Keratinocyte (primary cell): ENCODE data around the gene NSG2. TPM values are rescaled to one million over a fixed set of nuclear protein-coding genes. Genes with fewer than 3 reads are reported as not detected.
"Not testable (repeated sequence)": the region's sequence is repeated elsewhere in the genome, so short reads cannot be mapped to it uniquely, and the experiment has no call there.

Source experiments
- DNase-seq: peaks from one replicate; pipeline ENCODE4 v3.0.0-alpha.2; 2011; ENCODE audit warnings: low read depth, missing footprints, low spot score
- FAIRE-seq: peaks from 2 replicates; lab custom pipeline; 2011; peaks lifted over from hg19 to GRCh38; lab: Jason Lieb, UNC
- H2AFZ ChIP-seq: 2 replicates; pipeline ENCODE4 v1.6.0; 2012; ENCODE audit warnings: low read length, control low read depth, inconsistent platforms; ENCODE audit not compliant: control insufficient read depth
- H3K27ac ChIP-seq: 2 replicates; pipeline ENCODE4 v1.5.1; 2011; ENCODE audit warnings: low read length; ENCODE audit not compliant: control insufficient read depth, insufficient read depth
- H3K27me3 ChIP-seq: 3 replicates; pipeline ENCODE4 v1.6.0; 2011; ENCODE audit warnings: low read length; ENCODE audit not compliant: control insufficient read depth, insufficient read depth; ENCODE audit errors: extremely low read depth
- H3K36me3 ChIP-seq, 2 experiments: 2 replicates in 1 of 2; 3 replicates in 1 of 2; pipeline ENCODE4 v1.5.1; 2011; ENCODE audit warnings: low read length in 2 of 2, mild to moderate bottlenecking in 1 of 2; ENCODE audit not compliant: control insufficient read depth in 2 of 2, insufficient read depth in 2 of 2; ENCODE audit errors: extremely low read depth in 1 of 2
- H3K4me1 ChIP-seq: 3 replicates; pipeline ENCODE4 v1.5.1; 2011; ENCODE audit warnings: low read length; ENCODE audit not compliant: control insufficient read depth, insufficient read depth; ENCODE audit errors: extremely low read depth
- H3K4me2 ChIP-seq: 3 replicates; pipeline ENCODE4 v1.6.0; 2011; ENCODE audit warnings: low read depth, low read length; ENCODE audit not compliant: control insufficient read depth, insufficient read depth; ENCODE audit errors: extremely low read depth
- H3K4me3 ChIP-seq, 3 experiments: fragments of 200-600 bp in 1 of 3; sonication (generic) in 1 of 3; 2 replicates in 2 of 3; 3 replicates in 1 of 3; pipeline ENCODE4 v1.5.1; 2011 to 2016; ENCODE audit warnings: low read length in 3 of 3, mild to moderate bottlenecking in 3 of 3, control low read depth in 2 of 3, inconsistent platforms in 1 of 3, low read depth in 1 of 3, mixed read lengths in 1 of 3, mixed run types in 1 of 3, moderate library complexity in 1 of 3; ENCODE audit not compliant: control insufficient read depth in 2 of 3, insufficient read depth in 2 of 3; ENCODE audit errors: extremely low read depth in 1 of 3
- H3K79me2 ChIP-seq: 2 replicates; pipeline ENCODE4 v1.6.0; 2012; ENCODE audit warnings: low read length; ENCODE audit not compliant: control insufficient read depth, insufficient read depth
- H3K9ac ChIP-seq: 3 replicates; pipeline ENCODE4 v1.6.0; 2011; ENCODE audit warnings: low read length; ENCODE audit not compliant: control insufficient read depth, insufficient read depth; ENCODE audit errors: extremely low read depth
- H3K9me1 ChIP-seq: 3 replicates; pipeline ENCODE4 v1.6.0; 2011; ENCODE audit warnings: low read length; ENCODE audit not compliant: control insufficient read depth, insufficient read depth; ENCODE audit errors: extremely low read depth
- H3K9me3 ChIP-seq: 2 replicates; pipeline ENCODE4 v1.5.1; 2012; ENCODE audit warnings: low read depth, low read length; ENCODE audit not compliant: control insufficient read depth
- H4K20me1 ChIP-seq: 3 replicates; pipeline ENCODE4 v1.6.0; 2011; ENCODE audit warnings: low read length; ENCODE audit not compliant: control insufficient read depth, insufficient read depth; ENCODE audit errors: extremely low read depth
- EZH2 ChIP-seq: IDR thresholded peaks from one replicate; pipeline ENCODE4 v1.6.1; 2012; ENCODE audit warnings: inconsistent platforms, mild to moderate bottlenecking, low read length, moderate library complexity
- dilution Hi-C: fragments of 300-500 bp; cut with MboI; formaldehyde crosslinking; loops from one replicate; pipeline ENCODE4 v1.7.0; 2020; ENCODE audit warnings: low sequenced_read_pairs; ENCODE audit not compliant: extremely low pct_ligation_motif_present
- polyA plus RNA-seq, 5 experiments: library from polyadenylated mRNA; depleted of rRNA in 3 of 5; stranded (reverse) in 3 of 5; stranded (forward) in 1 of 5; unstranded in 1 of 5; fragments of >200 nt; gene quantifications; 1 replicate in 1 of 5; 2 replicates in 3 of 5; 3 replicates in 1 of 5; pipeline versions ENCODE4 v1.2.1 to v1.2.3, GENCODE V29; 2011 to 2012; ENCODE audit warnings: missing spikeins in 2 of 5, low read depth in 1 of 5, low replicate concordance in 1 of 5
- TF ChIP-seq, protein P1 (sequence below), 3 experiments: IDR thresholded peaks in 1 of 3; conservative IDR thresholded peaks in 1 of 3; optimal IDR thresholded peaks in 1 of 3; 2 replicates in 2 of 3; 3 replicates in 1 of 3; pipeline versions ENCODE3 to v1.5.1; 2011; ENCODE audit warnings: low read length in 3 of 3, mild to moderate bottlenecking in 3 of 3, moderate library complexity in 2 of 3, control low read depth in 1 of 3, inconsistent platforms in 1 of 3; ENCODE audit not compliant: insufficient read depth in 2 of 3; ENCODE audit errors: extremely low read depth in 1 of 3

Gene NSG2
- polyA plus RNA-seq, 1 donor (not counting 4 experiments of a cell fraction or from before 2014, with no cell fraction given): not detected

DNA sequence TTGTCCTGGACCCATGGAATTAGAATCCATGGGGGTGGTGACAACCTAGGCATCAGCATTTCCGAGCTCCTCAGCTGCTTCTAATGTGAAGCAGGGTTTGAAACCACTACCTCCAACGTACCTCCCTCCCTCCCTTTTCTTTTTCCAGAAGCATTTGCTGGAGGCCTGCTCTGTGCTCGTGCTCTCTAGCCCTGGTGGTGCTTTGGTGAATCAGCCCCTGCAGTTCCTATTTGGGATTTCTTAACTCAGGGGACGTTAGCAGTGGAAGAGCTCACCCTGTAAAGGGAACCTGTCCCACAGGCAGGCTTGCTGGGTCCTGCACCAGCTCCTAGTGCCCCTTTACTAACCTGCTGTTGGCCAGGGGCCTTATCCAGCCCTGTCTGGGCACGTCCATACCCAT is 55.0 kb downstream of the NSG2 start:
- FAIRE-seq: no peak
- no peaks in the 10 kb centered on the region for H3K79me2 ChIP-seq
- H2AFZ ChIP-seq: no peak overlapping the region
- no peak overlapping the region for H3K4me2 ChIP-seq
- no peak overlapping the region for H3K4me3 ChIP-seq
- no peaks in the 10 kb centered on the region for H3K36me3 ChIP-seq
- no peaks in the 10 kb centered on the region for H3K9me1 ChIP-seq
- no peaks in the 10 kb centered on the region for H3K4me1 ChIP-seq
- H3K27ac ChIP-seq: no peak overlapping the region
- no peak for DNase-seq
- H4K20me1 ChIP-seq: no peaks in the 10 kb centered on the region
- peaks cover 2% of the 10 kb centered on the region for H3K9me3 ChIP-seq
- dilution Hi-C loops: no loop called here
- TF ChIP-seq, protein P1, sequence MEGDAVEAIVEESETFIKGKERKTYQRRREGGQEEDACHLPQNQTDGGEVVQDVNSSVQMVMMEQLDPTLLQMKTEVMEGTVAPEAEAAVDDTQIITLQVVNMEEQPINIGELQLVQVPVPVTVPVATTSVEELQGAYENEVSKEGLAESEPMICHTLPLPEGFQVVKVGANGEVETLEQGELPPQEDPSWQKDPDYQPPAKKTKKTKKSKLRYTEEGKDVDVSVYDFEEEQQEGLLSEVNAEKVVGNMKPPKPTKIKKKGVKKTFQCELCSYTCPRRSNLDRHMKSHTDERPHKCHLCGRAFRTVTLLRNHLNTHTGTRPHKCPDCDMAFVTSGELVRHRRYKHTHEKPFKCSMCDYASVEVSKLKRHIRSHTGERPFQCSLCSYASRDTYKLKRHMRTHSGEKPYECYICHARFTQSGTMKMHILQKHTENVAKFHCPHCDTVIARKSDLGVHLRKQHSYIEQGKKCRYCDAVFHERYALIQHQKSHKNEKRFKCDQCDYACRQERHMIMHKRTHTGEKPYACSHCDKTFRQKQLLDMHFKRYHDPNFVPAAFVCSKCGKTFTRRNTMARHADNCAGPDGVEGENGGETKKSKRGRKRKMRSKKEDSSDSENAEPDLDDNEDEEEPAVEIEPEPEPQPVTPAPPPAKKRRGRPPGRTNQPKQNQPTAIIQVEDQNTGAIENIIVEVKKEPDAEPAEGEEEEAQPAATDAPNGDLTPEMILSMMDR (optimal IDR thresholded peaks at IDR 0.05 in 1 of 3, IDR thresholded peaks at IDR 0.05 in 1 of 3, conservative IDR thresholded peaks at IDR 0.05 in 1 of 3; ENCODE audit: extremely low read depth in 1 of 3, insufficient read depth in 2 of 3, low read length in 3 of 3): no peak
- TF ChIP-seq EZH2: no peak
- no peak overlapping the region for H3K9ac ChIP-seq
- H3K27me3 ChIP-seq: no peaks in the 10 kb centered on the region

DNA sequence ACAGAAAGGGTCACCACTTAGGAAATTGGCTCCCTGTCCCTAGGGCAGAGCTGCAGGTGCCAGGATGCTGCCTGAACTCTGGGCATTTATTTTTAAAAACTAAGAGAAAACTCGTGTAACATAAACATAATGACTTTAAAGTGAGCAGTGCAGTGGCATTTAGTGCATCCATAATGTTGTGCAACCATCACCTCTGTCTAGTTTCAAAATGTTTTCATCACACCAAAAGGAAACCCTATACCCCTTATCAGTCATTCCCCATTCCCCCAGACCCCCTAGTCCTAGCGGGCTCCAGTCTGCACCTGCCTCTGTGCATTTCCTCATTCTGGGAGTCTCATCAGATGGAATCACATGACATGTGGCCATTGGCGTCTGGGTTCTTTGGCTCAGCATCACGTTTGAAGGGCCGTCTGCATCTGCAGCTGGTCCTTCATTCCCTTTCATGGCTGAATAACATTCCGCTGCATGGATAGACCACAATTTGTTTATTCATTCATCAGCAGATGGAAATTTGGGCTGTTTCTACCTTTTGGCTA is 55.8 kb downstream of the NSG2 start:
- DNase-seq: no peak
- Histone ChIP-seq H3K79me2 (no peaks in the 10 kb centered on the region), H3K36me3 (no peaks in the 10 kb centered on the region), H3K9me1 (no peaks in the 10 kb centered on the region), H3K4me1 (no peaks in the 10 kb centered on the region), H3K4me3 (no peak overlapping the region), H2AFZ (no peak overlapping the region), H3K9ac (no peak overlapping the region), H3K9me3 (peaks cover 2% of the 10 kb centered on the region), H3K27me3 (no peaks in the 10 kb centered on the region), H3K4me2 (no peak overlapping the region), H4K20me1 (no peaks in the 10 kb centered on the region), H3K27ac (no peak overlapping the region)
- TF ChIP-seq, protein P1 (optimal IDR thresholded peaks at IDR 0.05 in 1 of 3, IDR thresholded peaks at IDR 0.05 in 1 of 3, conservative IDR thresholded peaks at IDR 0.05 in 1 of 3; ENCODE audit: extremely low read depth in 1 of 3, insufficient read depth in 2 of 3, low read length in 3 of 3): no peak
- no peak for TF ChIP-seq EZH2
- no peak for FAIRE-seq
- dilution Hi-C loops: no loop called here

DNA sequence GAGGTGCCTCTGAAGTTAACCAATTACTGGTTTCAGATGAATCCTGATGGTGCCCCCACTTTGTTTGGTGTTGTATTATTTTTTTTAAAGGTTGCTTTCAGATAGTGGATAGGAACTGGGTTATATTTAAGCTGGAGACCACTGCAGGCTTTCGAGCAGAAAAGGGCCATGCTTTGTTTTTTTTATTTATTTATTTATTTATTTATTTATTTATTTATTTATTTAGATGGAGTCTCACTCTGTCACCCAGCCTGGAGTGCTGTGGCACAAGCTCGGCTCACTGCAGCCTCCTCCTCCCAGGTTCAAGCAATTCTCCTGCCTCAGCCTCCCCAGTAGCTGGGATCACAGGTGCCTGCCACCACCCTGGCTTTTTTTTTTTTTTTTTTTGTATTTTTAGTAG is 57.1 kb downstream of the NSG2 start:
- H3K9me1 ChIP-seq, H3K27ac ChIP-seq, H3K79me2 ChIP-seq, H3K4me3 ChIP-seq, H4K20me1 ChIP-seq, H3K4me2 ChIP-seq, DNase-seq, H3K36me3 ChIP-seq, H3K9me3 ChIP-seq, dilution Hi-C loops, H2AFZ ChIP-seq, H3K4me1 ChIP-seq, H3K27me3 ChIP-seq, FAIRE-seq, H3K9ac ChIP-seq: not testable (repeated sequence)
